ENCODE data around the gene CCDC171. TPM values are rescaled to one million over a fixed set of nuclear protein-coding genes. Genes with fewer than 3 reads are reported as not detected.

The CCDC171 gene
- total RNA-seq, 2 donors from 2014 or later = 2.0 to 7.6 TPM

DNA sequence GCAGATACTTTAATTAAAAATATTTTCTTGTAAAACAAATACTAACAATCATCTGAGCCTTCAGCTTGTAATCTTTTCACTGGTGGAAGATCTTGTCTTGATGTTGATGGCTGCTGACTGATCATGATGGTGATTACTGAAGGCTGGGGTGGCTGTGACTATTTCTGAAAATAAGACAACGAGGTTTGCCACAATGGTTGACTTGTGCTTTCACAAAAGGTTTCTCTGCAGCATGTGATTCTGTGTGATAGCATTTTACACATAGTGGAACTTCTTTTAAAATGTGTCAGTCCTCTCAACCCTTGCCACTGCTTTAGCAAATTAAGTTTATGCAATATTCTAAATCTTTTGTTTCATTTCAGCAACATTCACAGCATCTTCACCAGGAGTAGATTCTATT, 461.0 kb downstream of the CCDC171 start:
- H3K27ac ChIP-seq = no peak overlapping the region
- no peak overlapping the region for H3K4me3 ChIP-seq
- H3K4me1 ChIP-seq (replicated peaks) = no peaks in the 10 kb centered on the region
- no peaks in the 10 kb centered on the region for H3K27me3 ChIP-seq (replicated peaks; ENCODE audit: insufficient read depth)
- WGBS = 68% methylated on average over 1 of the region's 1 CpG
- H3K9me3 ChIP-seq = no peaks in the 10 kb centered on the region
- TF ChIP-seq POLR2AphosphoS5 (IDR thresholded peaks at IDR 0.05) = no peak
- no peak for TF ChIP-seq POLR2A (IDR thresholded peaks at IDR 0.05)
- TF ChIP-seq, protein P1, sequence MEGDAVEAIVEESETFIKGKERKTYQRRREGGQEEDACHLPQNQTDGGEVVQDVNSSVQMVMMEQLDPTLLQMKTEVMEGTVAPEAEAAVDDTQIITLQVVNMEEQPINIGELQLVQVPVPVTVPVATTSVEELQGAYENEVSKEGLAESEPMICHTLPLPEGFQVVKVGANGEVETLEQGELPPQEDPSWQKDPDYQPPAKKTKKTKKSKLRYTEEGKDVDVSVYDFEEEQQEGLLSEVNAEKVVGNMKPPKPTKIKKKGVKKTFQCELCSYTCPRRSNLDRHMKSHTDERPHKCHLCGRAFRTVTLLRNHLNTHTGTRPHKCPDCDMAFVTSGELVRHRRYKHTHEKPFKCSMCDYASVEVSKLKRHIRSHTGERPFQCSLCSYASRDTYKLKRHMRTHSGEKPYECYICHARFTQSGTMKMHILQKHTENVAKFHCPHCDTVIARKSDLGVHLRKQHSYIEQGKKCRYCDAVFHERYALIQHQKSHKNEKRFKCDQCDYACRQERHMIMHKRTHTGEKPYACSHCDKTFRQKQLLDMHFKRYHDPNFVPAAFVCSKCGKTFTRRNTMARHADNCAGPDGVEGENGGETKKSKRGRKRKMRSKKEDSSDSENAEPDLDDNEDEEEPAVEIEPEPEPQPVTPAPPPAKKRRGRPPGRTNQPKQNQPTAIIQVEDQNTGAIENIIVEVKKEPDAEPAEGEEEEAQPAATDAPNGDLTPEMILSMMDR (IDR thresholded peaks at IDR 0.05) = no peak
- no peak for DNase-seq (ENCODE audit: low spot score)
- H3K36me3 ChIP-seq = no peaks in the 10 kb centered on the region
- intact Hi-C loops (cut with DNase I) = no loop called here

DNA sequence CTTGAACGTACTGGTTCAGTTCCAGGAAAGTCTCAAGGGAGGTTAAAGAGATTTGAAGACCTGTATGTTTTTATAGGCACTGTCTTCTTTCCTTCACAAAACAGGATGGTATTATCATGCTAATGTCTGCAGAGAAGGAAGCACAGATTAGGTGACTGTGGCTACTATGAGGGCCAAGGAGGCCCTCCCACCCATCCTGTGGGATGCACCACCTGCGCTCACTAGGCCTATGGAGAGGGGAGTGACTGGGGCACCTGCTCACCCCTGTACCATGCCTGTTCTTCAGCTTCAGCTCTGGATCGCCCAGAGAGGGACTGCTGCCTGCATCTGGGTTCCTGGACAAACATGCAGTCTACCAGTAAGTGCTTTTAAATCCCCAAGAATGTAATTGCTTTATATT, 469.4 kb downstream of the CCDC171 start:
- Histone ChIP-seq H3K27ac (no peak overlapping the region), H3K36me3 (no peaks in the 10 kb centered on the region), H3K27me3 (replicated peaks; ENCODE audit: insufficient read depth) (no peaks in the 10 kb centered on the region), H3K9me3 (no peaks in the 10 kb centered on the region), H3K4me1 (replicated peaks) (no peaks in the 10 kb centered on the region), H3K4me3 (no peak overlapping the region)
- no peak for TF ChIP-seq POLR2AphosphoS5 (IDR thresholded peaks at IDR 0.05)
- TF ChIP-seq, protein P1 (IDR thresholded peaks at IDR 0.05) = no peak
- no peak for TF ChIP-seq POLR2A (IDR thresholded peaks at IDR 0.05)
- DNase-seq (ENCODE audit: low spot score) = no peak
- intact Hi-C loops (cut with DNase I) = no loop called here
- 87% methylated on average over 3 of the region's 3 CpGs for WGBS

DNA sequence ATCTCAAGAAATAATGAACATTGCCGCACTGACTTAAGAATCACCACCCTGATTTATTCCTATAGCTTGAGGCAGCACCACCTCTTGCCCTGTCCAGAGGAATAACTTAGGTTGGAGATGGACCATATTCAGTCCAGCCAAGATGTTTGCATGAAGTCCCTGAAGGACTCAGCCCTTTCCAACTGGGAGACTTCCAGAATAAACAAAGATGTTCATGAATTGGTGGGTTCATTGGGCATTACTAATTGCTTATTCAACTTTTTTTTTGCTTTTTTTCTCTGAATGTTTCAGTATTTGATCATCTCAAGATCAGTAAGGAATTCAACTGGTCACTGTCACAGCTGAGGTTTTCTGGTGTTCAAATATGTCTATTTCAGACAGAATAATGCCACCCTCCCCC, 470.6 kb downstream of the CCDC171 start:
- intact Hi-C loops (cut with DNase I) = no loop called here
- TF ChIP-seq POLR2AphosphoS5 (IDR thresholded peaks at IDR 0.05) = no peak
- TF ChIP-seq, protein P1 (IDR thresholded peaks at IDR 0.05) = no peak
- TF ChIP-seq POLR2A (IDR thresholded peaks at IDR 0.05) = no peak

More for the DNA sequence above, 470.6 kb downstream of the CCDC171 start:
- no peaks in the 10 kb centered on the region for H3K4me1 ChIP-seq (replicated peaks)
- H3K27ac ChIP-seq = no peak overlapping the region
- H3K36me3 ChIP-seq = no peaks in the 10 kb centered on the region
- H3K9me3 ChIP-seq = no peaks in the 10 kb centered on the region
- no peak for DNase-seq (ENCODE audit: low spot score)
- WGBS = 77% methylated on average over 1 of the region's 1 CpG
- H3K4me3 ChIP-seq = no peak overlapping the region
- H3K27me3 ChIP-seq (replicated peaks; ENCODE audit: insufficient read depth) = no peaks in the 10 kb centered on the region

Small RNA genes lying within 50 kb of the gene (small RNA-seq; reads per million reads assigned to genes)
- gene AL513423.1 = 0 reads per million in 2 donors
- gene HMGN2P16 = 0 reads per million in 2 donors
- gene RN7SL98P = 0 reads per million in 2 donors
- gene RNU6-14P = 0 to 0.10 reads per million in 2 donors
- gene RNU6-246P = 0 reads per million in 2 donors

Other genes with a start within 250 kb of the CCDC171 start
- 1 to 10 TPM; 4.2 to 4.3 TPM for gene TTC39B, start 245.8 kb upstream of the CCDC171 start, total RNA-seq
- gene SNAPC3, start 130.2 kb upstream of the CCDC171 start, total RNA-seq = 10 to 100 TPM; 24.2 to 61.9 TPM
- gene PSIP1, start 42.1 kb upstream of the CCDC171 start, total RNA-seq = 10 to 100 TPM; 65.3 to 69.6 TPM

Data from prostate gland (tissue), 2 donors.